Measurements from ENCODE around the gene TMEM114.

DNA sequence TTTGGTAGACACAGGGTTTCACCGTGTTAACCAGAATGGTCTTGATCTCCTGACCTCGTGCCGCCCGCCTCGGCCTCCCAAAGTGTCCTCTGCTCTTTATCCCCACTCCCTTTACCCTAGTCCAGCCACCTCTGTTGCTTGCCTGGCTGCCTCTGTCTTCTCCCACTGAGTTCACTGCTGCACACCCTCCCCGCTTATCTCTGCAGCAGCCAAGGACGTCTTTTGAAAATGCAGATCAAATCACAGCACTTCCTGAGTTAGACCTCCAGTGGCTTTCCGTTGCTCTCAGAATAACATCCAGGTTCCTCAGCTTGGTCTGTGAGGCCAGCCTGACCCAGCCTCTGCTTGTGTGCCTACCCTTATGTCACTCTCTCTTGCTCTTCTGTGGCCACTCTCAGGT, 36.6 kb upstream of the TMEM114 start:
- TF ChIP-seq, protein P1, sequence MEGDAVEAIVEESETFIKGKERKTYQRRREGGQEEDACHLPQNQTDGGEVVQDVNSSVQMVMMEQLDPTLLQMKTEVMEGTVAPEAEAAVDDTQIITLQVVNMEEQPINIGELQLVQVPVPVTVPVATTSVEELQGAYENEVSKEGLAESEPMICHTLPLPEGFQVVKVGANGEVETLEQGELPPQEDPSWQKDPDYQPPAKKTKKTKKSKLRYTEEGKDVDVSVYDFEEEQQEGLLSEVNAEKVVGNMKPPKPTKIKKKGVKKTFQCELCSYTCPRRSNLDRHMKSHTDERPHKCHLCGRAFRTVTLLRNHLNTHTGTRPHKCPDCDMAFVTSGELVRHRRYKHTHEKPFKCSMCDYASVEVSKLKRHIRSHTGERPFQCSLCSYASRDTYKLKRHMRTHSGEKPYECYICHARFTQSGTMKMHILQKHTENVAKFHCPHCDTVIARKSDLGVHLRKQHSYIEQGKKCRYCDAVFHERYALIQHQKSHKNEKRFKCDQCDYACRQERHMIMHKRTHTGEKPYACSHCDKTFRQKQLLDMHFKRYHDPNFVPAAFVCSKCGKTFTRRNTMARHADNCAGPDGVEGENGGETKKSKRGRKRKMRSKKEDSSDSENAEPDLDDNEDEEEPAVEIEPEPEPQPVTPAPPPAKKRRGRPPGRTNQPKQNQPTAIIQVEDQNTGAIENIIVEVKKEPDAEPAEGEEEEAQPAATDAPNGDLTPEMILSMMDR (IDR thresholded peaks at IDR 0.05; ENCODE audit: insufficient read depth, low read length): no peak
- TF ChIP-seq POLR2AphosphoS5 (IDR thresholded peaks at IDR 0.05; ENCODE audit: low read depth) (no peak), GABPA (IDR thresholded peaks at IDR 0.05; ENCODE audit: low read depth) (no peak), SPI1 (IDR thresholded peaks at IDR 0.05; ENCODE audit: borderline replicate concordance, low read depth) (no peak)
- TF ChIP-seq, protein P2, sequence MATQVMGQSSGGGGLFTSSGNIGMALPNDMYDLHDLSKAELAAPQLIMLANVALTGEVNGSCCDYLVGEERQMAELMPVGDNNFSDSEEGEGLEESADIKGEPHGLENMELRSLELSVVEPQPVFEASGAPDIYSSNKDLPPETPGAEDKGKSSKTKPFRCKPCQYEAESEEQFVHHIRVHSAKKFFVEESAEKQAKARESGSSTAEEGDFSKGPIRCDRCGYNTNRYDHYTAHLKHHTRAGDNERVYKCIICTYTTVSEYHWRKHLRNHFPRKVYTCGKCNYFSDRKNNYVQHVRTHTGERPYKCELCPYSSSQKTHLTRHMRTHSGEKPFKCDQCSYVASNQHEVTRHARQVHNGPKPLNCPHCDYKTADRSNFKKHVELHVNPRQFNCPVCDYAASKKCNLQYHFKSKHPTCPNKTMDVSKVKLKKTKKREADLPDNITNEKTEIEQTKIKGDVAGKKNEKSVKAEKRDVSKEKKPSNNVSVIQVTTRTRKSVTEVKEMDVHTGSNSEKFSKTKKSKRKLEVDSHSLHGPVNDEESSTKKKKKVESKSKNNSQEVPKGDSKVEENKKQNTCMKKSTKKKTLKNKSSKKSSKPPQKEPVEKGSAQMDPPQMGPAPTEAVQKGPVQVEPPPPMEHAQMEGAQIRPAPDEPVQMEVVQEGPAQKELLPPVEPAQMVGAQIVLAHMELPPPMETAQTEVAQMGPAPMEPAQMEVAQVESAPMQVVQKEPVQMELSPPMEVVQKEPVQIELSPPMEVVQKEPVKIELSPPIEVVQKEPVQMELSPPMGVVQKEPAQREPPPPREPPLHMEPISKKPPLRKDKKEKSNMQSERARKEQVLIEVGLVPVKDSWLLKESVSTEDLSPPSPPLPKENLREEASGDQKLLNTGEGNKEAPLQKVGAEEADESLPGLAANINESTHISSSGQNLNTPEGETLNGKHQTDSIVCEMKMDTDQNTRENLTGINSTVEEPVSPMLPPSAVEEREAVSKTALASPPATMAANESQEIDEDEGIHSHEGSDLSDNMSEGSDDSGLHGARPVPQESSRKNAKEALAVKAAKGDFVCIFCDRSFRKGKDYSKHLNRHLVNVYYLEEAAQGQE (IDR thresholded peaks at IDR 0.05; ENCODE audit: insufficient replicate concordance, low read depth): no peak
